WTC11 (cell line): Measurements from ENCODE around the gene MERTK.

Experiments used
- NFATC4 ChIP-seq: fragments of 250-450 bp; sonication (Bioruptor Pico); IDR thresholded peaks from 2 replicates; pipeline ENCODE4 v1.9.0; 2021; ENCODE audit warnings: mild to moderate bottlenecking
- NFYB ChIP-seq: sonication (generic); formaldehyde crosslinking; conservative IDR thresholded peaks from 2 replicates; pipeline ENCODE4 v1.8.0; 2022; ENCODE audit warnings: low read depth, missing genetic modification reagents
- TCF7 ChIP-seq: sonication (generic); formaldehyde crosslinking; IDR thresholded peaks from 2 replicates; pipeline ENCODE4 v1.8.0; 2022; ENCODE audit warnings: mild to moderate bottlenecking, low read depth, missing genetic modification reagents, moderate library complexity
- ZNF138 ChIP-seq: sonication (generic); formaldehyde crosslinking; conservative IDR thresholded peaks from 2 replicates; pipeline ENCODE4 v1.8.1; 2022; ENCODE audit warnings: mild to moderate bottlenecking, moderate library complexity, missing genetic modification reagents
- TF ChIP-seq, protein P1 (sequence below): fragments of 200-600 bp; IDR thresholded peaks from 2 replicates; pipeline ENCODE4 v1.8.0; 2022; ENCODE audit warnings: antibody characterized with exemption
- TF ChIP-seq, protein P2 (sequence below): sonication (generic); formaldehyde crosslinking; IDR thresholded peaks from 2 replicates; pipeline ENCODE4 v1.8.0; 2022; ENCODE audit warnings: mild to moderate bottlenecking, missing genetic modification reagents
- TF ChIP-seq, protein P3 (sequence below): sonication (generic); formaldehyde crosslinking; IDR thresholded peaks from 2 replicates; pipeline ENCODE4 v1.8.0; 2022; ENCODE audit warnings: mild to moderate bottlenecking, missing genetic modification reagents
- TF ChIP-seq, protein P4 (sequence below): sonication (generic); formaldehyde crosslinking; conservative IDR thresholded peaks from 2 replicates; pipeline ENCODE4 v1.8.1; 2023; ENCODE audit warnings: mild to moderate bottlenecking, low read depth, missing genetic modification reagents, moderate library complexity
- TF ChIP-seq, protein P5 (sequence below): sonication (generic); formaldehyde crosslinking; IDR thresholded peaks from 2 replicates; pipeline ENCODE4 v1.8.1; 2023; ENCODE audit warnings: mild to moderate bottlenecking, missing genetic modification reagents, borderline replicate concordance
- TF ChIP-seq, protein P6 (sequence below): sonication (generic); formaldehyde crosslinking; IDR thresholded peaks from 2 replicates; pipeline ENCODE4 v1.8.1; 2022; ENCODE audit warnings: low read depth, mild to moderate bottlenecking, moderate library complexity, missing genetic modification reagents, borderline replicate concordance
- TF ChIP-seq, protein P7 (sequence below): sonication (generic); formaldehyde crosslinking; IDR thresholded peaks from 2 replicates; pipeline ENCODE4 v1.8.1; 2023; ENCODE audit warnings: mild to moderate bottlenecking, missing genetic modification reagents, moderate library complexity
- TF ChIP-seq, protein P8 (sequence below): fragments of 250-450 bp; sonication (Bioruptor Pico); IDR thresholded peaks from 2 replicates; pipeline ENCODE4 v1.9.0; 2021; ENCODE audit warnings: moderate library complexity, mild to moderate bottlenecking, inconsistent platforms, borderline replicate concordance

DNA sequence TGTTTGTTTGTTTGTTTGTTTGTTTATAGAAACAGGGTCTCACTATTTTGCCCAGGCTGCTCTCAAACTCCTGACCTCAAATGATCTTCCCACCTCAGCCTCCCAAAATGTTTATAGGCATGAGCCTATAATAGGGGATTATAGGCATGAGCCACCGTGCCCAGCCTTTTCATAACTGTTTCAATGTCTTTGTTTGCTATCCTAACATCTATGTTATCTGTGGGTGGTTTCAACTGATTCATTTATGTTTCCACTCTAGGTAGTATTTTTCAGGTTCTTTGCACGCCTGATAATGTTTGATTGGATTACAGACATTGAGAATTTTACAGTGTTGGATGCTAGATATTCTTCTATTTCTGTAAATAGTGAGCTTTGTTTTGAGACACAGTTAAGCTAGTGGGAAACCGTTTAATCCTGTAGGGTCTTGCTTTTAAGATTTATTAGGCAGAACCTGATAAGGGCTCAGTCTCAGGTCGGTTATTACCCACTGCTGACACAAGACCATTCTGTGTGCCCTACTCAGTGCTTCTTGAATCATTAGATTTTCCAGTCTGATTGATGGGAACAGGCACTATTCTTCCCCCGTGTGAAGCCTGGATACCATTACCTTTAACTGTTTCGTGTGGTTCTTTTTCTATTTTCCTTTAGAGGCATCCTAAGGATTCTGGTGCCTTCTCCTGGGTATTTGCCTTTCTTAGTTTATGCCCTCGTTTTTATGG is 80.2 kb downstream of the MERTK start:
- TF ChIP-seq ZNF138 (CRISPR knock-in tag), result no peak
- TF ChIP-seq, protein P1, sequence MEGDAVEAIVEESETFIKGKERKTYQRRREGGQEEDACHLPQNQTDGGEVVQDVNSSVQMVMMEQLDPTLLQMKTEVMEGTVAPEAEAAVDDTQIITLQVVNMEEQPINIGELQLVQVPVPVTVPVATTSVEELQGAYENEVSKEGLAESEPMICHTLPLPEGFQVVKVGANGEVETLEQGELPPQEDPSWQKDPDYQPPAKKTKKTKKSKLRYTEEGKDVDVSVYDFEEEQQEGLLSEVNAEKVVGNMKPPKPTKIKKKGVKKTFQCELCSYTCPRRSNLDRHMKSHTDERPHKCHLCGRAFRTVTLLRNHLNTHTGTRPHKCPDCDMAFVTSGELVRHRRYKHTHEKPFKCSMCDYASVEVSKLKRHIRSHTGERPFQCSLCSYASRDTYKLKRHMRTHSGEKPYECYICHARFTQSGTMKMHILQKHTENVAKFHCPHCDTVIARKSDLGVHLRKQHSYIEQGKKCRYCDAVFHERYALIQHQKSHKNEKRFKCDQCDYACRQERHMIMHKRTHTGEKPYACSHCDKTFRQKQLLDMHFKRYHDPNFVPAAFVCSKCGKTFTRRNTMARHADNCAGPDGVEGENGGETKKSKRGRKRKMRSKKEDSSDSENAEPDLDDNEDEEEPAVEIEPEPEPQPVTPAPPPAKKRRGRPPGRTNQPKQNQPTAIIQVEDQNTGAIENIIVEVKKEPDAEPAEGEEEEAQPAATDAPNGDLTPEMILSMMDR, result no peak
- TF ChIP-seq, protein P2, sequence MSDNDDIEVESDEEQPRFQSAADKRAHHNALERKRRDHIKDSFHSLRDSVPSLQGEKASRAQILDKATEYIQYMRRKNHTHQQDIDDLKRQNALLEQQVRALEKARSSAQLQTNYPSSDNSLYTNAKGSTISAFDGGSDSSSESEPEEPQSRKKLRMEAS (CRISPR knock-in tag), result no peak
- TF ChIP-seq, protein P3, sequence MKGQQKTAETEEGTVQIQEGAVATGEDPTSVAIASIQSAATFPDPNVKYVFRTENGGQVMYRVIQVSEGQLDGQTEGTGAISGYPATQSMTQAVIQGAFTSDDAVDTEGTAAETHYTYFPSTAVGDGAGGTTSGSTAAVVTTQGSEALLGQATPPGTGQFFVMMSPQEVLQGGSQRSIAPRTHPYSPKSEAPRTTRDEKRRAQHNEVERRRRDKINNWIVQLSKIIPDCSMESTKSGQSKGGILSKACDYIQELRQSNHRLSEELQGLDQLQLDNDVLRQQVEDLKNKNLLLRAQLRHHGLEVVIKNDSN (CRISPR knock-in tag), result no peak
- TF ChIP-seq NFYB (CRISPR knock-in tag), result no peak
- TF ChIP-seq, protein P4, sequence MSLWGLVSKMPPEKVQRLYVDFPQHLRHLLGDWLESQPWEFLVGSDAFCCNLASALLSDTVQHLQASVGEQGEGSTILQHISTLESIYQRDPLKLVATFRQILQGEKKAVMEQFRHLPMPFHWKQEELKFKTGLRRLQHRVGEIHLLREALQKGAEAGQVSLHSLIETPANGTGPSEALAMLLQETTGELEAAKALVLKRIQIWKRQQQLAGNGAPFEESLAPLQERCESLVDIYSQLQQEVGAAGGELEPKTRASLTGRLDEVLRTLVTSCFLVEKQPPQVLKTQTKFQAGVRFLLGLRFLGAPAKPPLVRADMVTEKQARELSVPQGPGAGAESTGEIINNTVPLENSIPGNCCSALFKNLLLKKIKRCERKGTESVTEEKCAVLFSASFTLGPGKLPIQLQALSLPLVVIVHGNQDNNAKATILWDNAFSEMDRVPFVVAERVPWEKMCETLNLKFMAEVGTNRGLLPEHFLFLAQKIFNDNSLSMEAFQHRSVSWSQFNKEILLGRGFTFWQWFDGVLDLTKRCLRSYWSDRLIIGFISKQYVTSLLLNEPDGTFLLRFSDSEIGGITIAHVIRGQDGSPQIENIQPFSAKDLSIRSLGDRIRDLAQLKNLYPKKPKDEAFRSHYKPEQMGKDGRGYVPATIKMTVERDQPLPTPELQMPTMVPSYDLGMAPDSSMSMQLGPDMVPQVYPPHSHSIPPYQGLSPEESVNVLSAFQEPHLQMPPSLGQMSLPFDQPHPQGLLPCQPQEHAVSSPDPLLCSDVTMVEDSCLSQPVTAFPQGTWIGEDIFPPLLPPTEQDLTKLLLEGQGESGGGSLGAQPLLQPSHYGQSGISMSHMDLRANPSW (CRISPR knock-in tag), result no peak
- no peak for TF ChIP-seq TCF7 (CRISPR knock-in tag)
- TF ChIP-seq, protein P5, sequence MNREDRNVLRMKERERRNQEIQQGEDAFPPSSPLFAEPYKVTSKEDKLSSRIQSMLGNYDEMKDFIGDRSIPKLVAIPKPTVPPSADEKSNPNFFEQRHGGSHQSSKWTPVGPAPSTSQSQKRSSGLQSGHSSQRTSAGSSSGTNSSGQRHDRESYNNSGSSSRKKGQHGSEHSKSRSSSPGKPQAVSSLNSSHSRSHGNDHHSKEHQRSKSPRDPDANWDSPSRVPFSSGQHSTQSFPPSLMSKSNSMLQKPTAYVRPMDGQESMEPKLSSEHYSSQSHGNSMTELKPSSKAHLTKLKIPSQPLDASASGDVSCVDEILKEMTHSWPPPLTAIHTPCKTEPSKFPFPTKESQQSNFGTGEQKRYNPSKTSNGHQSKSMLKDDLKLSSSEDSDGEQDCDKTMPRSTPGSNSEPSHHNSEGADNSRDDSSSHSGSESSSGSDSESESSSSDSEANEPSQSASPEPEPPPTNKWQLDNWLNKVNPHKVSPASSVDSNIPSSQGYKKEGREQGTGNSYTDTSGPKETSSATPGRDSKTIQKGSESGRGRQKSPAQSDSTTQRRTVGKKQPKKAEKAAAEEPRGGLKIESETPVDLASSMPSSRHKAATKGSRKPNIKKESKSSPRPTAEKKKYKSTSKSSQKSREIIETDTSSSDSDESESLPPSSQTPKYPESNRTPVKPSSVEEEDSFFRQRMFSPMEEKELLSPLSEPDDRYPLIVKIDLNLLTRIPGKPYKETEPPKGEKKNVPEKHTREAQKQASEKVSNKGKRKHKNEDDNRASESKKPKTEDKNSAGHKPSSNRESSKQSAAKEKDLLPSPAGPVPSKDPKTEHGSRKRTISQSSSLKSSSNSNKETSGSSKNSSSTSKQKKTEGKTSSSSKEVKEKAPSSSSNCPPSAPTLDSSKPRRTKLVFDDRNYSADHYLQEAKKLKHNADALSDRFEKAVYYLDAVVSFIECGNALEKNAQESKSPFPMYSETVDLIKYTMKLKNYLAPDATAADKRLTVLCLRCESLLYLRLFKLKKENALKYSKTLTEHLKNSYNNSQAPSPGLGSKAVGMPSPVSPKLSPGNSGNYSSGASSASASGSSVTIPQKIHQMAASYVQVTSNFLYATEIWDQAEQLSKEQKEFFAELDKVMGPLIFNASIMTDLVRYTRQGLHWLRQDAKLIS (CRISPR knock-in tag), result no peak
- TF ChIP-seq, protein P6, sequence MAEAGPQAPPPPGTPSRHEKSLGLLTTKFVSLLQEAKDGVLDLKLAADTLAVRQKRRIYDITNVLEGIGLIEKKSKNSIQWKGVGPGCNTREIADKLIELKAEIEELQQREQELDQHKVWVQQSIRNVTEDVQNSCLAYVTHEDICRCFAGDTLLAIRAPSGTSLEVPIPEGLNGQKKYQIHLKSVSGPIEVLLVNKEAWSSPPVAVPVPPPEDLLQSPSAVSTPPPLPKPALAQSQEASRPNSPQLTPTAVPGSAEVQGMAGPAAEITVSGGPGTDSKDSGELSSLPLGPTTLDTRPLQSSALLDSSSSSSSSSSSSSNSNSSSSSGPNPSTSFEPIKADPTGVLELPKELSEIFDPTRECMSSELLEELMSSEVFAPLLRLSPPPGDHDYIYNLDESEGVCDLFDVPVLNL (CRISPR knock-in tag), result no peak
- no peak for TF ChIP-seq NFATC4 (CRISPR knock-in tag)
- TF ChIP-seq, protein P7, sequence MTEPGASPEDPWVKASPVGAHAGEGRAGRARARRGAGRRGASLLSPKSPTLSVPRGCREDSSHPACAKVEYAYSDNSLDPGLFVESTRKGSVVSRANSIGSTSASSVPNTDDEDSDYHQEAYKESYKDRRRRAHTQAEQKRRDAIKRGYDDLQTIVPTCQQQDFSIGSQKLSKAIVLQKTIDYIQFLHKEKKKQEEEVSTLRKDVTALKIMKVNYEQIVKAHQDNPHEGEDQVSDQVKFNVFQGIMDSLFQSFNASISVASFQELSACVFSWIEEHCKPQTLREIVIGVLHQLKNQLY, result no peak
- TF ChIP-seq, protein P8, sequence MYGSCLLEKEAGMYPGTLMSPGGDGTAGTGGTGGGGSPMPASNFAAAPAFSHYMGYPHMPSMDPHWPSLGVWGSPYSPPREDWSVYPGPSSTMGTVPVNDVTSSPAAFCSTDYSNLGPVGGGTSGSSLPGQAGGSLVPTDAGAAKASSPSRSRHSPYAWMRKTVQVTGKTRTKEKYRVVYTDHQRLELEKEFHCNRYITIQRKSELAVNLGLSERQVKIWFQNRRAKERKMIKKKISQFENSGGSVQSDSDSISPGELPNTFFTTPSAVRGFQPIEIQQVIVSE, result no peak
